K562 (cell line): Measurements from ENCODE around the gene TUBB4B. TPM values are rescaled to one million over a fixed set of nuclear protein-coding genes. Genes with fewer than 3 reads are reported as not detected.
A peak's percentile ranks its signal among the peaks of the same experiment; 100 is the strongest.

ENCODE experiments used
- ATF7 ChIP-seq: fragments of 450-650 bp; IDR thresholded peaks from 2 replicates; pipeline ENCODE4 v1.7.1; 2014; ENCODE audit warnings: mild to moderate bottlenecking, moderate library complexity
- HMGN3 ChIP-seq: IDR thresholded peaks from 2 replicates; pipeline ENCODE4 v1.6.1; 2011; ENCODE audit warnings: borderline replicate concordance, low read depth, mild to moderate bottlenecking, mixed read lengths, low read length; ENCODE audit not compliant: insufficient read length; ENCODE audit errors: extremely low read depth
- IRF9 ChIP-seq: fragments of 450-650 bp; IDR thresholded peaks from 2 replicates; pipeline ENCODE4 v1.6.1; 2016; ENCODE audit warnings: missing biosample characterization, missing genetic modification characterization
- MAFK ChIP-seq: IDR thresholded peaks from 2 replicates; pipeline ENCODE4 v1.6.1; 2011; ENCODE audit warnings: low read length, improper control_type of control experiment
- PRPF4 ChIP-seq: fragments of 200-400 bp; formaldehyde crosslinking; IDR thresholded peaks from one replicate; pipeline ENCODE4 v1.6.1; 2017; ENCODE audit warnings: low read length, low read depth, mild to moderate bottlenecking; ENCODE audit not compliant: insufficient read depth, poor library complexity, severe bottlenecking
- SREBF2 ChIP-seq: sonication (generic); formaldehyde crosslinking; IDR thresholded peaks from 2 replicates; pipeline ENCODE4 v1.4.0; 2020; ENCODE audit warnings: mild to moderate bottlenecking, missing genetic modification reagents
- SRSF3 ChIP-seq: fragments of 200-400 bp; formaldehyde crosslinking; IDR thresholded peaks from 2 replicates; pipeline ENCODE4 v1.6.1; 2016; ENCODE audit warnings: mild to moderate bottlenecking, low read length, moderate library complexity; ENCODE audit not compliant: insufficient read depth
- ZNF175 ChIP-seq: fragments of 200-800 bp; sonication (Bioruptor generic); IDR thresholded peaks from 2 replicates; pipeline ENCODE4 v1.6.1; 2016; ENCODE audit warnings: low read depth, mild to moderate bottlenecking, missing genetic modification characterization, missing compliant biosample characterization
- ZNF551 ChIP-seq: fragments of 250-450 bp; sonication (Bioruptor Pico); IDR thresholded peaks from 2 replicates; pipeline ENCODE4 v1.5.0; 2021; ENCODE audit warnings: mild to moderate bottlenecking, moderate library complexity
- ZNF764 ChIP-seq: fragments of 250-450 bp; sonication (Bioruptor Pico); IDR thresholded peaks from 2 replicates; pipeline ENCODE4 v1.4.0; 2020; ENCODE audit warnings: low read depth, mild to moderate bottlenecking, moderate library complexity
- polyA plus RNA-seq, 8 experiments: library from polyadenylated mRNA; depleted of rRNA in 4 of 8; stranded (reverse) in 5 of 8; unstranded in 3 of 8; fragments of >200 nt; fragmentation: Nextera tagmentation in 2 of 8; fragmentation: Illumina TruSeq in 1 of 8; extraction: Ambion mirVana in 2 of 8; extraction: Trizol in 1 of 8; gene quantifications; 2 replicates each; pipeline versions ENCODE4 v1.2.1 to v1.2.3, GENCODE V29; 2011 to 2014; ENCODE audit warnings: inconsistent platforms in 1 of 8, missing spikeins in 1 of 8
- total RNA-seq, 7 experiments: library from RNA; depleted of rRNA in 6 of 7; stranded (reverse); fragments of >200 nt in 6 of 7; fragmentation: Illumina TruSeq in 2 of 7; extraction: Trizol in 2 of 7; gene quantifications; 2 replicates each; pipeline versions ENCODE4 v1.2.1 to v1.2.3, GENCODE V29; 2011 to 2021; ENCODE audit warnings: low replicate concordance in 1 of 7

Gene TUBB4B
- total and polyA plus RNA-seq, 9 of the 15 experiments (the other 6 are each of a cell fraction or from before 2014, with no cell fraction given) = 24.1 to 443 (median 268) TPM

DNA sequence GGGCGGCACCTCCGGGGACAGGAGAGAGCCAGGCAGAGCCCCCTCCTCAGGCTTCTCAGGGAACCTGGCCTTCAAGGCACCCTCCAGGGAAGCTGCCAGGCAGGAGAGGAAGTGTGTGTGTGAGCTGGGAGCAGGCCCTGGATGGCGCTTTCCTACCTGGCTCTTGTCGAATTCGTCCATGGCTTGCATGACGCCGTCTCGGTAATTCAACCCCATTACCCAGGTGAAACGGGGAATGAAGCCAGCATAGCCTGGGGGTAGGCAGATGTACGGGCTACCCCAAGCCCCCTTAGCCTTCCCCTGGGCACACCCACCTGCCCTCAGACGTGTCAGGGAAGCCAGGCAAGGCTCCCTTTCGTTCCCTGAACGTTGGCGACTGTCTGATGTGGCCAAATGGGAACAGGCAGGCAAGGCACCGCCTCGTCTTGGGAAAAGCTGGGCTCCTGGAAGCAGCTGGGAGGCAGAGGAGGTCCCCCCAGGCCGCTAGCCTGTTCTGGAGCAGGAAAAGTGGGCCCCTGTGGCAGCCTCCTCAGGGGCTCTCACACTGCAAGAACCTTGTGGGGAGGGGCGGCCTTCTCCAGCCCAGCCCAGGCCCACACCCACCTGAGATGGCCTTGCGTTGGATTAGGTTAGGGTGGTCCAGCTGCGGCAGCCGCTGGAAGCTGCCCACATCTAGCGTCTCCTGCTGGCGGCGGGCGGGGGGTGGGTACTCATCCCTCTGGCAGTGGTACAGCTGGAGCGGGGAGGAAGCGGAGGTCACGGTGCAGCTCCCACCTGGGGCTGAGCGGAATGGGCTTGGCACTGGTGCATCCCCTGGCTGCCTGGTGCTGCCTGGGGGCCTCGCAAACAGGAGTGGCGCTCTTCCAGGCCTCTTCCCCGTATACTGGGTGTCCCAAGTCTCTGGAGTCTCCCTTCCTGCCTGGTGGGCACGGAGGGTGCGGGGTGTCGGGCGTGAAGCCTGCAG lies 3.7 kb downstream of the TUBB4B start (continued):
- TF ChIP-seq IRF9 (tag) = no peak
- no peak for TF ChIP-seq MAFK
- no peak for TF ChIP-seq ZNF764
- TF ChIP-seq HMGN3 = peak; percentile 4
- TF ChIP-seq SRSF3 = no peak
- no peak for TF ChIP-seq ATF7
- no peak for TF ChIP-seq ZNF175 (CRISPR knock-in tag)
- TF ChIP-seq SREBF2 (CRISPR knock-in tag) = no peak
- TF ChIP-seq PRPF4 = no peak
- TF ChIP-seq ZNF551 (CRISPR knock-in tag) = no peak
